GOT3 (cell line): ENCODE measurements around the gene TP63.

Experiments
- DNase-seq: peaks from one replicate; lab custom pipeline; 2025; ENCODE audit warnings: mixed read lengths; lab: John Stamatoyannopoulos, UW

The TP63 gene

DNA sequence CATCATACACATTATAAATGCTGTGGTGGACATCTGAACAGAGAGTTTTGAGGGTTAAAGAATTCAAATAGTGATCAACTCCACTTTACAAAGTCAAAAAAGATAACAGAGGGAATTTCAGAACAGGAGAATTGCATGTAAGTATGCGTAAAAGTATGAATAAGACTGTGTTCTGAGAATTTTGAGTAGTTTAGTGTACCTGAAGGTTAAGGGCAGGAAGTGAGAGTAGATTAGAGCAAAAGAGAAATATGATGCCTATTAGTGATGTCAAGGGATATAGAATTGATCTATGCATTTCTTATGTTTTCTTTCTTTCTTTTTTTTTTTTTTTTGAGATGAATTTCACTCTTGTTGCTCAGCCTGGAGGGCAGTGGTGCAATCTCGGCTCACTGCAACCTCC is 53.1 kb downstream of the TP63 start:
- no peak for DNase-seq

DNA sequence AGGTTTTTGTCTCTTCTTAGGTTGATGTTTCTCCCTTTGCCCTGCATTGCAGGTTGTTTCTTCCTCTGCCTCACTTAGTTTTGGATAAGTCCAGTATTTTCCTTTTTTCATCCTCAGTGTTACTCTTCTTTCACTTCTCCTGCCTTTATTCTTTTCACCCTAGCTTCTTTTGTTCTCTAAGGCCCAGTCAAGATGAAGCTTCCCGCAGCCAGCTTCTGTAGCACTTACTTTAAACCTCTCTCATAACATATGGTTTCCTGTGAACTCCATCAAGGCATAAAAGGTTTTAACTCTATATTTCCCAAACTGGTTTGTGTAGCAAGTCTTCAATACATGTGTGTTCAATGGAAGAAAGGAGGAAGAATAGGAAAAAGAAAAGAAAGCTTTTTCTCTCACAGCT is 54.1 kb downstream of the TP63 start:
- no peak for DNase-seq

- no peak for DNase-seq
These were observed 54.7 kb downstream of the TP63 start for GRCh38 chr3:189685860-189686259.

DNA sequence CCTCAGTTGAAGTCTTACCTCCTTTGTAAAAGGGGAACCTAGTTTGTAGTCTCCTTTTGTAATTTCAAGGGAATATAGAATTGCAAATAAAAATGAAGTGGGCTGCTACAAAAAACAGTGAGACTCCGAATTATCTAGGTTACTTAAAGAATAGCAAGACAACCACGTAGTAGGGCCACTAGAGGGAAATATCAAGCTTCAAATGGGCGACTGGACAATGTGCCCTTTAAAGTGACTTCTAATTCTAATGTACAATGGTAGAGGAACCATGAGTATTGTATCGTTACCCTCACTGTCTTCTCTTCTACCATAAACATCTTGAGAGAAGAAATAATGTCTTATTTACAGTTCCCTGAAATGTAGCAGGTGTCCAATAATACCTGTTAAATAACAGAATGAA is 56.3 kb downstream of the TP63 start:
- no peak for DNase-seq

GRCh38 chr3:189688262-189688661 is 57.1 kb downstream of the TP63 start:
- DNase-seq, result no peak

- no peak for DNase-seq
These were observed 58.4 kb downstream of the TP63 start for GRCh38 chr3:189689625-189690024.

GRCh38 chr3:189690237-189690636 is 59.0 kb downstream of the TP63 start:
- no peak for DNase-seq

- DNase-seq, result no peak
These were observed 59.5 kb downstream of the TP63 start for GRCh38 chr3:189690672-189691071.

GRCh38 chr3:189695400-189695799 is 64.2 kb downstream of the TP63 start:
- no peak for DNase-seq

DNA sequence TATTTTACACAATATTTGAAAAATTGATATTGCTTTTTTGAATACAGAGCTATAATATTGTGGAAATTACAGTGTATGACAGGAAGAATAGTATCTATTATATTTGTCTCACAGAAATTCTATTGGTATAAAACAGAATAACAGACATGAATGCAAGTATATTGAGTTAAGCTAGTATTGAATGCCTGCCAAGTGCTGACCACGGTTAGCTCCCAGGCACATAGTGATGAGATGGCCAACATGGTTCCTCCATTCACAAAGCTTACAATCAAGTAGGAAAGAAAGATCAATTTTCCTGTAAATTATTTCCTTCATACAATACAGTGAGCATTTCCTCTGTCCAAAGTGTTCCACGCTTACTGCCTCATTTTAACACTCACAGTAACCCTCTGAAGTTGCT is 67.6 kb downstream of the TP63 start:
- no peak for DNase-seq

DNA sequence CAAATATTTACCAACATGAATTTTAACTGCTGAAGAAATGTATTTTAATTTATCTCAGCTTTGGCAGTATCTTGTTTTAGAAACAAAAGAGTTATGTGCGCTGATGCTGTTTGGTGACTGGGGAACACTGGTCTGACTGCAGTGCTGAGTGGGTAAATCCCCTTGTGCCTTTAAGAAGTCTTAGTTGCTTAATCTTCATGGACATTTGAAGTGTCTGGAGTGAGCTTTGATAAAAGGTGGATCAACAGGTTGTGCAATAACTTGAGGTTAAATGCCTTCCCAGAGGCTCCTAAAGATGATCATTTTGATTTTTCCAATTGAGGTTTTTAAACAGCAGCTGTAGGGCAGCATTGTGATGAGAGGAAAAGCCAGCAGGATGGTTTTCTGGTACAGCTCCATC is 68.7 kb downstream of the TP63 start:
- no peak for DNase-seq

DNA sequence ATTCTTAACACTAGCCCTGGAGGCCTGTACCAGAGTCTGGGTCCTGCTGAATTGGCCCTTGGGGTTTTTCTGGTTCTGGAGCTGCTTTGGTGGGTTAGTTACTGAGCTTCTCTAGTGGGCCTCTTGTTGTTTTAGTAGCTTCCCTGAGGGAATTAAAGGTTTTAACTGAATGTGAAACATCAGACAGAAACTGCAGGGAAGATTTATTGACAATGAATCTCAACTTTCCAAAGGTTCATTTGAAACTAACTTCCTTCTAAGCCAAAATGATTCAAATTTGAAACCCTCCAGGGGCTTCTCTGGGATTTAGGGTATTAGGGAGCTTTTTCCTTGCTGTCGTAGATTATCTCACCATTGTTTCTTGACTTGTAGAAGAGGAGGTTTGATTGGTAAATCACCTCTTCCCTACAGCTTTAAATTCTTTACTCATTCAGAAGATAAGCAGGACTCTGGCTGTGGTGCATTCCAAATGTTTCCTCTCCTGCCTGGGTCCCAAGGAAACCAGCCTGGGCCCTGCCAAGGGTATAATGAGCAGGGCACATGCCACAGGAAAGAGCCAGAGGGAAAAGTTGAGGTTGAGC is 71.0 kb downstream of the TP63 start:
- DNase-seq, result no peak

- DNase-seq, result no peak
These were observed 72.7 kb downstream of the TP63 start for GRCh38 chr3:189703865-189704264.

DNA sequence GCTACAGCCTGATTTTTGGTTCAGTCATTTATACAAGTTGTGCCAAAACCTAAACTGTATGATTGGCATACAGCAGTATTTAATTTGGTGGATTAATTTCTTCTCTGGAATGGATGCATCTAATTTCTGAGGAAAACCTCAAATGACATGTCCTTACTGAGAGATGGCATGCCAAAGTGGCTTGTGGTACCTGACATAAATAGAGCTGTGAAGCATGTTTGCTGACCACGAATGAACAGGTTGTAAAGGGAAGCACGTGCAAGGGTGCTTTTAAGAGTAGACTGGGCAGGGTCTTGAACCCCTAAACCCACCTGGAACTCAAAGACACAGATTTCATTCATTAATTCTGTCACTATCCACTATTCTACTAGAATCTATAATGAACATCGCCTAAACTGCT is 77.2 kb downstream of the TP63 start:
- no peak for DNase-seq

- DNase-seq, result peak; percentile 51
These were observed 79.6 kb downstream of the TP63 start for GRCh38 chr3:189710620-189711402.

GRCh38 chr3:189712906-189713483 is 81.8 kb downstream of the TP63 start:
- no peak for DNase-seq

DNA sequence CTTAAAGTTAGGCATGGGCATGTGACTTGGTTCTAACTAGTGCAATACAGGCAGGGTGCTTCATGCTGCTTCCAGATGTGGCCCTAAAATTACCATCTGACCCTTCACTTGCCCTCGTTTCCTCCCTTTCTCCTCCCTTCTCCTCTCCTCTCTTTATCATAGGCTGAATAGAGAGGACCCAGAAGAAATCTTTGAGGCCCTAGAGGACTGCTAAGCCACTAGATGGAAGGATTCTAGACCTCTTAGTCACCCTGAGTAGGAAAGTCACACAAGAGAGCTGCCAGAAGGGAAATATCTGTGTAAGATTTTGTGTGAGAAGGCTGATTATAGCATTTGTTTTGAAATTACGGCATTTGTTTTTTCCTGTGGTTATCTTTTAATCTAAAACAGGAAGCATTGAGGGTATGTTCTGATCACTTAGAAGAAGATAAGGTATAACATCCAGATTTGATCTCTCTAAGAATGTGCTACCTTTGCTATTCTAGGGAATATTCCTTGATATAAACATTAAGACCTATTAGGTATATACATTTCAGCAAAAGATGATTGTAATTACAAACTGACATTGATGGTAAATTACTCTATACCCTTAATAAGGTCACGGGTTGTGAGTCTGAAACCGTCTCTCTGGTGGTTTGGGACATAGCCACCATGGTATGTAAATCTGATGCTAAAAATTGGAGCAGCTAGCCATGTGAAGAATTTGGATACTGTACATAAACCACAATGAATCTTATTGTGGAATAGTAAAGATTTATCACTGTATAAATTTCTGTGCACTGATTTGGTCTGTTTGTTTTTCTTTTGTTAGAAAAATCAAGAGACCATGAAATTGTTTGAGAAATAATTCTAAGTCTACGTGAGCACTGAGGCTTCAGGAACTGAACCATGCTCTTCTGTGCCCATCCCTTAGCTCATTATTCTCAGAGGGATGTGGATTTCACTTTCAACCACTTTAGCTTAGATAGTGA is 84.1 kb downstream of the TP63 start:
- DNase-seq, result no peak

- DNase-seq, result no peak
These were observed 87.0 kb downstream of the TP63 start for GRCh38 chr3:189718215-189718614.

GRCh38 chr3:189720736-189721417 is 89.7 kb downstream of the TP63 start:
- no peak for DNase-seq

DNA sequence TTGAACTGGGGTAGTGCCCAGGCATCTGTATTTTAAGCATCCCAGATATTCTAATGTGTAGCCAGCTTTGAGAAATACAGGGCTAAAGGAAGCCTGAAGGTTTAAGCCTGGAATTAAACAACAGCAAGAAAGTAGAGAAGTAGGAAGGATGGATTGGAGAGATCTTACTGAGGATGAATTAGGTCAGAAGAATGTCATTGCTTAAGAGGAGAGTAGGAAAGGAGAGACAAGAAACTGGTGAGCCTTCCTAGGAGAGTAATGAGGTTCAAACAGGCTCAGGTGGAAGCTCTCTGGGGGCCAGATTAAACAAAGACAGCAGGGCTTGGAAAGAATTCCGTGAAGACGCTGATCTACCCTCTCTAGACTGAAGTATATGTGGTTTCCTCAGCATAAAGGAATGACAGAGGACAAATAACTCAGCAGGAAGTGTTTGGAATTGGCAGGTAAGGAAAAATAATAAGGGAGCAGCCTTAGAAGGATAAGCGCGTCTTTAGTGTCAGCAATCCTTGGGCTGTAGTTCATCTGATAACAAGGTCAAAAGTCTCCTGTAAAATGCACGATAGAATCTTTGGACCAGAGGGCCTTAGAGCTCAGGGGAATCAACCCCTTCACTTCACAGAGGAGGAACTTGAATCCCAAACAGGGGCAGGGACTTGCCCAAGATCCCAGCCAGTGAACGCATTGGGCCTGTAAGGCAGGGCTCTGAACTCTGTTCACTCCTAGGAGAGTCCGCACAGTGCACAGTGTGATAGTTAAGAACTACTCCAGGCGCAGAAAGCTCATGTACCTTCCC is 90.9 kb downstream of the TP63 start:
- no peak for DNase-seq

DNA sequence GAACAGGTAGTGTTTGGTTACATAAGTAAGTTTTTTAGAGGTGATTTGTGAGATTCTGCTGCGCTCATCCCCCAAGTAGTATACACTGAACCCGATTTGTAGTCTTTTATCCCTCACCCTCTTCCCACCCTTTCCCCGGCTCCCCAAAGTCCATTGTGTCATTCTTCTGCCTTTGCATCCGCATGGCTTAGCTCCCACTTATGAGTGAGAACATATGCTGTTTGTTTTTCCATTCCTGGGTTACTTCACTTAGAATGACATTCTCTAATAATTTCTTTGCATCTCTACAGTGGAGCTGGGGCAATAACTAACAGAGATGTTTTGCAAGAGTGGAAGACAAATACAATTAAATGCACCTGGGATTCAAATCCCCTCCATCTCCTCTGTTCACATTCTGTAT is 93.2 kb downstream of the TP63 start:
- DNase-seq, result no peak
